GM12891 (cell line): ENCODE results near the gene RFX3.

Experiments
- DNase-seq: peaks from one replicate; pipeline ENCODE4 v3.0.0; 2011; ENCODE audit warnings: low spot score; ENCODE audit not compliant: insufficient read length
- FAIRE-seq: peaks from 2 replicates; lab custom pipeline; 2011; peaks lifted over from hg19 to GRCh38; lab: Jason Lieb, UNC
- PAX5 ChIP-seq: IDR thresholded peaks from 2 replicates; pipeline ENCODE4 v1.6.1; 2011; ENCODE audit warnings: low read length, moderate library complexity, mild to moderate bottlenecking; ENCODE audit not compliant: insufficient read depth, severe bottlenecking
- POLR2A ChIP-seq: IDR thresholded peaks from 2 replicates; pipeline ENCODE4 v1.6.1; 2011; ENCODE audit warnings: low read depth, low read length, control low read depth
- POLR2AphosphoS5 ChIP-seq: IDR thresholded peaks from 2 replicates; pipeline ENCODE4 v1.6.1; 2011; ENCODE audit warnings: low read depth, low read length, control low read depth
- POU2F2 ChIP-seq: IDR thresholded peaks from 2 replicates; pipeline ENCODE4 v1.6.1; 2011; ENCODE audit warnings: low read depth, mild to moderate bottlenecking, control low read depth, low read length, moderate library complexity
- SPI1 ChIP-seq: IDR thresholded peaks from 2 replicates; pipeline ENCODE4 v1.6.1; 2011; ENCODE audit warnings: low read depth, low read length, control low read depth
- TAF1 ChIP-seq: IDR thresholded peaks from 2 replicates; pipeline ENCODE4 v1.6.1; 2011; ENCODE audit warnings: low read depth, low read length, control low read depth

Gene RFX3

DNA sequence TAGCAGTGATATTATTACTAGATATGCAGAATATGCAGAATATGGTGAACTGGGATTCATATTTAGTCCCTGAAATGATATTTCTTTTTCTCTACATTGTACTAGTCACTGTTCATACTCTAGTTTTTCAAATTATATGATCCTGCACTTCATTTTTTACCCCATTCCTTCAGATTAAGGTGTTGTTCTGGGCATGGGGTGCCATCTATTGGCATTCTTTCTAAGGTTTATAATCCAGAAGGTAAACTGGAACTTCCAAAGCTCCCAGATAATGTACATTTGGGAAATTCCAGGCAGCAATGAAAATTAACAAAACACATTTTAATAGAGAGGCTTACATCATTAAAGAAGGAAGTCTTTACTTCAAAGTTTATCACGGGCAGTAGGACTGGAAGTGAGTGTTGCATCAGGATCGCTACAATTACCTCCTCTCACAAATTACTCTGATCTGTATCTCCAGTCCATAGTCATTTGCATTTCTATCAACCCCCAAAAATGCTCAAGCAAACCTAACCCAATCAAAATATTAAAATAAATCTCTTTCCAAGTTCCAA is 12.5 kb downstream of the RFX3 start:
- FAIRE-seq (peak; percentile 40), DNase-seq (no peak)
- TF ChIP-seq TAF1 (no peak), POU2F2 (no peak), PAX5 (no peak), SPI1 (no peak), POLR2AphosphoS5 (no peak), POLR2A (no peak)

DNA sequence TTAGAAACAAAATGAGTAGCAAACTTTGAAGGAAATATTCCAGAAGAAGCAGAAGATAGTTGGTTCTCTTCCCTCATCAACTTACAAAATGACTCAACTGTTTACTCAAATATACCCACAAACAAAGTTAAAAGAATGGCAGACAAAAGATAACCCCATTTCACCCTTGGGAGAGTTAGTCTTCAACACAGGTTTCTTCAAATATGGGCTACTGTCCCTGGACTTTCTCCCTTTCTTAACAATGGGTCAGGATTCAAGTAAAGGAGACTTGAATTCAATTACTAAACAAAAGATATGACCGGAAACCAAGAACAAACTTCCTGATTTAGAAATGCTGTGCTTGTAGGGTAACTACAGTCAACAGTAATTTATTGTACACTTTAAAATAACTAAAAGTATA is 14.2 kb downstream of the RFX3 start:
- FAIRE-seq = no peak
- TF ChIP-seq SPI1 = no peak
- no peak for DNase-seq

DNA sequence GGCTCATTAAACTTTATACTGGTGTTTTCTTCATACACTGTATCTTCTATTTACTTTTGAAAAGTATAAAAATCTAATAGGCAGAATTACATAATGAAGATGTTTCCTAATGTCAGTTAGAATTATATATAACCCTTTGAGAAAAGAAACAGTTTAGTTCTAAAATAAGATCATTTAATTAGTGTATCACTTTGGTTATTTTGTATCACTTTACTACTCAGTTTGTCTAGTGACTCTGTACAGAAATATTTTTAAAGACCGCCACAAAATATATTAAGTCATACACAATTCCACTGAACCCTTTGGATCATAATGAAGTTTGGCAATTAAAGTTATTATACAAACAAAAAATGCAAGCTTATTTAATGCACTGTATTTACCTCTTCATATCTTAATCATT is 15.0 kb downstream of the RFX3 start:
- TF ChIP-seq TAF1 = no peak
- TF ChIP-seq POU2F2 = no peak
- TF ChIP-seq POLR2AphosphoS5 = no peak
- no peak for TF ChIP-seq PAX5
- TF ChIP-seq POLR2A = no peak
- TF ChIP-seq SPI1 = no peak
- no peak for DNase-seq
- no peak for FAIRE-seq

GRCh38 chr9:3509926-3510325 is 15.9 kb downstream of the RFX3 start:
- TF ChIP-seq SPI1 (no peak), POLR2A (no peak), PAX5 (no peak), POLR2AphosphoS5 (no peak), POU2F2 (no peak), TAF1 (no peak)
- FAIRE-seq = peak; percentile 45
- DNase-seq = no peak

- TF ChIP-seq TAF1 (no peak), SPI1 (no peak)
- peak; percentile 81 for FAIRE-seq
- no peak for DNase-seq
Measured at GRCh38 chr9:3508521-3509291, 17.1 kb downstream of the RFX3 start.

DNA sequence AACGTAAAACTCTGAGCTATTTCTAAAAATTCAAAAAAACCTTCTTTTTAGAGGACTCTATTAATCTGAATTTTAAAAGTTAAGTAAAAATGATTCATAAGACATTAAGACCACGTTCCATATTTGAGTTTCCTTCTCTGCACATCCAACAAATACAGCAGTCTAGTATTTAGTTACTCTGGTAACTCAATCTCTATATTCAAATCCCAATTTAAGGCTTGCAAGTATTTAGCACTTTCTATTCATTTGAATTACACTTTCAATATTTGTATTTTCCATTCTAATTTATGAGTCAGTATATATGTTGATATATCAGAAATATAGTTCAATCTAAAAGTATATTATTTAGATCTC is 17.7 kb downstream of the RFX3 start:
- DNase-seq (no peak), FAIRE-seq (no peak)
- no peak for TF ChIP-seq POLR2A

- peak; percentile 51 for FAIRE-seq
Measured at GRCh38 chr9:3507395-3508077, 18.3 kb downstream of the RFX3 start.

DNA sequence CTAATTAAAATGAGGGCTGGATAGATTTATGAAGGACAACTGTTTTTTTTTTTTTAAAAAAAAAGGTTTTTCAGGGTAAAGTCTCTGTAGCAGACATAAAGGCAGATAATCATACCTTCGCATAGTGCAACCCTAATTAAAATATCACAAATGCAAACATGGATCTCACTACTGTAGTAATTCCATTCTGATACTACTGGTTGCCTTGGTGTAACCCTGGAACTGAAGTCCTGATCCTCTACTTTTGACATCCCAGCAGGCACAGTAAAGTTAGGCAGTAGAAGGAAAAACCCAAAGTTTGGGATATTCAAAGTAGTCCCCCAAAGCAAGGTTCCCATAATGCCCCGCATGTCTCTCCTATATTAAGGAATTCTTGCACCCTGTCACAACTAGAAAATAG is 19.6 kb downstream of the RFX3 start:
- TF ChIP-seq TAF1 (no peak), POLR2A (no peak), POU2F2 (no peak), POLR2AphosphoS5 (no peak), PAX5 (no peak), SPI1 (no peak)
- peak; percentile 45 for FAIRE-seq

More at GRCh38 chr9:3507395-3508077, 18.3 kb downstream of the RFX3 start:
- no peak for DNase-seq
- TF ChIP-seq POLR2AphosphoS5 = no peak
- no peak for TF ChIP-seq POU2F2
- no peak for TF ChIP-seq TAF1
- no peak for TF ChIP-seq PAX5
- peak; percentile 50; the same call in 1 of the 2 replicates for TF ChIP-seq POLR2A
- peak; percentile 78 for TF ChIP-seq SPI1

DNA sequence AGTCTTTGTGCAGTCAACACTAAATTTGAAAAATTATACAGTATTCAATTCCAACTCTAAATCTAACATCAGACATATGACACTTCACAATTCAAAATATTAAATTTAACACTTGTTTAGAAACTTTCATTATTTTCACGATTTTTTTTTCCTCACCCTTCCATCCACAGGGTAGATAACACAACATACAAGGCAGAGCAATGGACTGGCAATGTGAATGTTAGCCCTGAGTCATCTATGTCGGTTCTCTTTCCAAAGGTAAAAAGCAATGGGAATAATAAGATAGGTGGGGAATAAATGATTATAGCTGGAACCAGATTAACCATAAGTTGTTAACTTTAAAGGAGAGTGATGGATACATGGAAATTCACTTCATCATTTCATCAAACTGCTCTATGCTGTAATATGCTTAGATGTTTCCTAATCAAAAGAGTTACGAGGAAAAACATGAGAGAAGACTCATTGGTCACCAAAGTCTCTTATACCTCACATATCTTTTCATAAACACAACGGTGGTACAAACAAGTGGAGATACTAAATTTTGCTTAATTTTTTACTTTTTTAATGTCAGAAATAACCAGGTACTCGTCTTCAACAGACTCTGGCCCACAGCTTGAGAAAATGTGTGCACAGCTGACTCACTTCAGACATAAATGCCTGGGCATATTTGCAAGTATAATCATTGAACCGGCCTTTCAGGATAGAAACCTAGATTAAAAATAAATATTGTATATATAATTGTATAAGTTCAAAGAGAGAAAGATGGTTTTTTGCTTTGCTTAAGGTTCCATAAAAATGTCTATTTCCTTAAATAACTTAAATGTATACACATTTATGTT is 23.0 kb downstream of the RFX3 start:
- DNase-seq (no peak), FAIRE-seq (no peak)
- TF ChIP-seq SPI1 = no peak
- TF ChIP-seq PAX5 = no peak
- no peak for TF ChIP-seq TAF1
- TF ChIP-seq POLR2A = no peak
- no peak for TF ChIP-seq POLR2AphosphoS5
- no peak for TF ChIP-seq POU2F2

More for the DNA sequence above, 19.6 kb downstream of the RFX3 start:
- no peak for DNase-seq

- peak; percentile 66 for FAIRE-seq
- TF ChIP-seq POLR2AphosphoS5 (no peak), SPI1 (no peak), PAX5 (no peak), POLR2A (no peak), TAF1 (no peak), POU2F2 (no peak)
- DNase-seq = no peak
Measured at GRCh38 chr9:3500044-3500443, 25.8 kb downstream of the RFX3 start.
